Caco-2 (cell line): ENCODE results near the gene SRBD1. TPM values are rescaled to one million over a fixed set of nuclear protein-coding genes. Genes with fewer than 3 reads are reported as not detected.

Experiments used
- BruUV-seq: library from RNA; stranded (reverse); fragments of 400-500 nt; replicated peaks from 2 replicates; lab custom pipeline; 2021; lab: Mats Ljungman, UMichigan
- CTCF ChIA-PET: fragments of 300-600 bp; sonication (Branson Sonifier 250); formaldehyde crosslinking; loops from one replicate; lab custom pipeline; 2022; ENCODE audit warnings: antibody characterized with exemption; lab: Charles Lee
- POLR2A ChIA-PET: fragments of 300-600 bp; sonication (Branson Sonifier 250); formaldehyde crosslinking; loops from one replicate; lab custom pipeline; 2022; ENCODE audit warnings: antibody characterized with exemption; lab: Charles Lee
- DNase-seq, 2 experiments: peaks; one replicate each; pipeline versions ENCODE4 v3.0.0 to v3.0.0-alpha.2; 2020 to 2022
- H3K27me3 ChIP-seq: replicated peaks from 2 replicates; pipeline ENCODE4 v1.6.0; 2011; ENCODE audit warnings: low read length; ENCODE audit not compliant: control insufficient read depth, insufficient read depth
- H3K36me3 ChIP-seq: 2 replicates; pipeline ENCODE4 v1.5.1; 2011; ENCODE audit warnings: low read length; ENCODE audit not compliant: control insufficient read depth, insufficient read depth
- H3K4me1 ChIP-seq: fragments of 250-450 bp; sonication (Bioruptor Pico); 2 replicates; pipeline ENCODE4 v1.5.1; 2020; ENCODE audit warnings: mild to moderate bottlenecking
- H3K4me3 ChIP-seq: 2 replicates; pipeline ENCODE4 v1.5.1; 2011; ENCODE audit warnings: low read depth, mild to moderate bottlenecking, control low read depth, low read length
- H3K9me3 ChIP-seq: fragments of 250-450 bp; sonication (Bioruptor Pico); 2 replicates; pipeline ENCODE4 v1.5.1; 2020; ENCODE audit warnings: mild to moderate bottlenecking, moderate library complexity
- H3K27ac Mint-ChIP-seq: one replicate; pipeline ENCODE4 v1.8.0; 2022; ENCODE audit warnings: mixed read lengths; ENCODE audit not compliant: unreplicated experiment
- H3K27me3 Mint-ChIP-seq: one replicate; pipeline ENCODE4 v1.8.0; 2022; ENCODE audit warnings: mixed read lengths; ENCODE audit not compliant: insufficient read depth, unreplicated experiment
- H3K36me3 Mint-ChIP-seq: one replicate; pipeline ENCODE4 v1.8.0; 2022; ENCODE audit warnings: mild to moderate bottlenecking, mixed read lengths; ENCODE audit not compliant: insufficient read depth, unreplicated experiment
- H3K4me1 Mint-ChIP-seq: one replicate; pipeline ENCODE4 v1.8.0; 2022; ENCODE audit warnings: low read depth, mixed read lengths; ENCODE audit not compliant: unreplicated experiment
- H3K4me3 Mint-ChIP-seq: one replicate; pipeline ENCODE4 v1.8.0; 2022; ENCODE audit warnings: mild to moderate bottlenecking, moderate library complexity, mixed read lengths; ENCODE audit not compliant: unreplicated experiment
- H3K9me3 Mint-ChIP-seq: one replicate; pipeline ENCODE4 v1.8.0; 2022; ENCODE audit warnings: mixed read lengths; ENCODE audit not compliant: unreplicated experiment
- CTCF ChIP-seq, 2 experiments: fragments of 200-600 bp in 1 of 2; IDR thresholded peaks; 1 replicate in 1 of 2; 2 replicates in 1 of 2; pipeline versions ENCODE4 v1.5.1 to v1.8.0; 2011 to 2022; ENCODE audit warnings: antibody characterized with exemption in 1 of 2, control low read depth in 1 of 2, inconsistent platforms in 1 of 2, low read depth in 1 of 2, low read length in 1 of 2, mild to moderate bottlenecking in 1 of 2, moderate library complexity in 1 of 2; ENCODE audit not compliant: insufficient read depth in 1 of 2, severe bottlenecking in 1 of 2, unreplicated experiment in 1 of 2
- intact Hi-C: fragments of 100-400 bp; cut with micrococcal nuclease; formaldehyde crosslinking; loops from one replicate; pipeline ENCODE4 v1.10.0; 2022; ENCODE audit not compliant: unreplicated experiment
- total RNA-seq: library from RNA; stranded (reverse); gene quantifications from 2 replicates; pipeline ENCODE4 v1.2.3, GENCODE V29; 2022

The SRBD1 gene
- total RNA-seq, 1 experiment from 2014 or later = 15.8 TPM

- POLR2A ChIA-PET = no interaction called here
- no peak for TF ChIP-seq CTCF (IDR thresholded peaks at IDR 0.05; ENCODE audit: insufficient read depth in 1 of 2, low read depth in 1 of 2, low read length in 1 of 2, severe bottlenecking in 1 of 2, unreplicated experiment in 1 of 2)
- no peaks in the 10 kb centered on the region for H3K36me3 ChIP-seq
- Mint-ChIP-seq H3K27ac (no peak overlapping the region), H3K4me3 (no peak overlapping the region), H3K4me1 (no peaks in the 10 kb centered on the region), H3K9me3 (no peaks in the 10 kb centered on the region), H3K36me3 (no peaks in the 10 kb centered on the region), H3K27me3 (no peaks in the 10 kb centered on the region)
- no peak for DNase-seq
- BruUV-seq = no TSS peak
- no peaks in the 10 kb centered on the region for H3K27me3 ChIP-seq
- no peak overlapping the region for H3K4me3 ChIP-seq
- H3K4me1 ChIP-seq = no peaks in the 10 kb centered on the region
- intact Hi-C loops = no loop called here
- H3K9me3 ChIP-seq = no peaks in the 10 kb centered on the region
- CTCF ChIA-PET = no interaction called here
Observed at GRCh38 chr2:45532181-45532580, 78.9 kb downstream of the SRBD1 start.

- Mint-ChIP-seq H3K27me3 (no peaks in the 10 kb centered on the region), H3K9me3 (no peaks in the 10 kb centered on the region), H3K27ac (no peak overlapping the region), H3K4me1 (no peaks in the 10 kb centered on the region), H3K36me3 (no peaks in the 10 kb centered on the region), H3K4me3 (no peak overlapping the region)
- DNase-seq = no peak
- ChIA-PET CTCF (no interaction called here), POLR2A (no interaction called here)
- Histone ChIP-seq H3K36me3 (no peaks in the 10 kb centered on the region), H3K4me3 (no peak overlapping the region), H3K9me3 (no peaks in the 10 kb centered on the region), H3K27me3 (no peaks in the 10 kb centered on the region), H3K4me1 (no peaks in the 10 kb centered on the region)
- intact Hi-C loops = no loop called here
- no peak for TF ChIP-seq CTCF (IDR thresholded peaks at IDR 0.05; ENCODE audit: insufficient read depth in 1 of 2, low read depth in 1 of 2, low read length in 1 of 2, severe bottlenecking in 1 of 2, unreplicated experiment in 1 of 2)
- BruUV-seq = no TSS peak
Observed at GRCh38 chr2:45524016-45524415, 87.1 kb downstream of the SRBD1 start.

GRCh38 chr2:45518546-45518945 is 92.5 kb downstream of the SRBD1 start:
- H3K36me3 ChIP-seq = no peaks in the 10 kb centered on the region
- Mint-ChIP-seq H3K27me3 (no peaks in the 10 kb centered on the region), H3K9me3 (no peaks in the 10 kb centered on the region), H3K4me3 (no peak overlapping the region), H3K4me1 (no peaks in the 10 kb centered on the region), H3K27ac (no peak overlapping the region), H3K36me3 (no peaks in the 10 kb centered on the region)
- no peak overlapping the region for H3K4me3 ChIP-seq
- no peaks in the 10 kb centered on the region for H3K9me3 ChIP-seq
- intact Hi-C loops = no loop called here
- no peak for TF ChIP-seq CTCF (IDR thresholded peaks at IDR 0.05; ENCODE audit: insufficient read depth in 1 of 2, low read depth in 1 of 2, low read length in 1 of 2, severe bottlenecking in 1 of 2, unreplicated experiment in 1 of 2)
- ChIA-PET CTCF (no interaction called here), POLR2A (no interaction called here)
- H3K4me1 ChIP-seq = no peaks in the 10 kb centered on the region
- DNase-seq = no peak
- no TSS peak for BruUV-seq
- H3K27me3 ChIP-seq = no peaks in the 10 kb centered on the region
